BLaER1 treated with 17β-estradiol and CSF1 and Interleukin-3, amounts not matched to agents 10 nM and 100 nM (cell line): ENCODE data around the gene SEMA5B.

Experiments
- H3K27ac ChIP-seq, 11 experiments: shearing (Covaris generic); formaldehyde crosslinking; 2 replicates each; pipeline ENCODE4 v1.8.1; 2022
- H3K27me3 ChIP-seq, 11 experiments: shearing (Covaris generic); formaldehyde crosslinking; 2 replicates each; pipeline ENCODE4 v1.8.1; 2022
- H3K36me3 ChIP-seq, 11 experiments: shearing (Covaris generic); formaldehyde crosslinking; 2 replicates each; pipeline ENCODE4 v1.8.1; 2022
- H3K4me1 ChIP-seq, 10 experiments: shearing (Covaris generic); formaldehyde crosslinking; 2 replicates each; pipeline ENCODE4 v1.8.1; 2022
- H3K4me2 ChIP-seq, 11 experiments: shearing (Covaris generic); formaldehyde crosslinking; 2 replicates each; pipeline ENCODE4 v1.8.1; 2022
- H3K4me3 ChIP-seq, 10 experiments: shearing (Covaris generic); formaldehyde crosslinking; 2 replicates each; pipeline ENCODE4 v1.8.1; 2022
- H3K9ac ChIP-seq, 11 experiments: shearing (Covaris generic); formaldehyde crosslinking; 2 replicates each; pipeline ENCODE4 v1.8.1; 2022
- H3K9me3 ChIP-seq, 11 experiments: shearing (Covaris generic); formaldehyde crosslinking; replicated peaks in 1 of 11; 2 replicates each; pipeline ENCODE4 v1.8.1; 2022
- H4K20me1 ChIP-seq, 11 experiments: shearing (Covaris generic); formaldehyde crosslinking; 2 replicates each; pipeline ENCODE4 v1.8.1; 2022
- Cebpa-rat ChIP-seq, 11 experiments: shearing (Covaris generic); IDR thresholded peaks; 2 replicates each; pipeline ENCODE4 v1.8.1; 2022

SEMA5B gene

GRCh38 chr3:122979211-122979610 is 48.4 kb downstream of the SEMA5B start:
- H3K9ac ChIP-seq, result no peak overlapping the region; a peak in 1 of 22 replicates
- H3K36me3 ChIP-seq, result no peaks in the 10 kb centered on the region
- H3K9me3 ChIP-seq, result no peaks in the 10 kb centered on the region
- TF ChIP-seq Cebpa-rat (IDR thresholded peaks at IDR 0.05), result no peak
- H3K27me3 ChIP-seq, result no peaks in the 10 kb centered on the region
- H4K20me1 ChIP-seq, result peaks cover 0 to 20% (median 4%) of the 10 kb centered on the region in 11 experiments; a peak in 9 of 22 replicates
- H3K4me3 ChIP-seq, result no peak overlapping the region
- H3K4me2 ChIP-seq, result peak overlapping the region; percentile 23 to 72 (median 54)
- H3K4me1 ChIP-seq, result peaks cover 35 to 93% (median 74%) of the 10 kb centered on the region in 10 experiments
- no peak overlapping the region for H3K27ac ChIP-seq

GRCh38 chr3:122978569-122978968 is 49.0 kb downstream of the SEMA5B start:
- Histone ChIP-seq H3K36me3 (no peaks in the 10 kb centered on the region), H3K4me3 (no peak overlapping the region), H3K4me2 (peak overlapping the region; percentile 23 to 72 (median 54); a peak in 20 of 22 replicates), H3K9ac (no peak overlapping the region), H3K4me1 (peaks cover 34 to 93% (median 74%) of the 10 kb centered on the region in 10 experiments), H3K27me3 (no peaks in the 10 kb centered on the region), H3K27ac (no peak overlapping the region), H3K9me3 (no peaks in the 10 kb centered on the region), H4K20me1 (peaks cover 0 to 20% (median 4%) of the 10 kb centered on the region in 11 experiments; a peak in 9 of 22 replicates)
- TF ChIP-seq Cebpa-rat (IDR thresholded peaks at IDR 0.05), result no peak

- Histone ChIP-seq H3K36me3 (no peaks in the 10 kb centered on the region), H3K27me3 (no peaks in the 10 kb centered on the region), H3K4me2 (peak overlapping the region in 8 of 11 experiments; percentile 1 to 67 (median 53); a peak in 8 of 22 replicates), H4K20me1 (peaks cover 0 to 20% (median 4%) of the 10 kb centered on the region in 11 experiments; a peak in 9 of 22 replicates), H3K4me3 (no peak overlapping the region), H3K4me1 (peaks cover 34 to 91% (median 72%) of the 10 kb centered on the region in 10 experiments), H3K9me3 (no peaks in the 10 kb centered on the region), H3K27ac (no peak overlapping the region), H3K9ac (no peak overlapping the region)
- TF ChIP-seq Cebpa-rat (IDR thresholded peaks at IDR 0.05), result no peak
These were observed 49.7 kb downstream of the SEMA5B start for GRCh38 chr3:122977746-122978466.

- Histone ChIP-seq H3K4me3 (no peak overlapping the region), H3K27ac (peak overlapping the region in 5 of 11 experiments; percentile 23 to 55 (median 48); a peak in 8 of 22 replicates), H3K27me3 (0 out of 22 replicates have a peak, but pooled peaks cover 0 to 3% (median 0%) of the 10 kb centered on the region in 11 experiments), H3K4me2 (peak overlapping the region; percentile 69 to 95 (median 92)), H4K20me1 (peaks cover 0 to 20% (median 4%) of the 10 kb centered on the region in 11 experiments; a peak in 9 of 22 replicates), H3K36me3 (no peaks in the 10 kb centered on the region), H3K9ac (peak overlapping the region in 4 of 11 experiments; percentile 20 to 53 (median 25); a peak in 3 of 22 replicates), H3K9me3 (no peaks in the 10 kb centered on the region), H3K4me1 (peaks cover 34 to 71% (median 57%) of the 10 kb centered on the region in 10 experiments)
- no peak for TF ChIP-seq Cebpa-rat (IDR thresholded peaks at IDR 0.05)
These were observed 51.7 kb downstream of the SEMA5B start for GRCh38 chr3:122975924-122976293.

GRCh38 chr3:122975163-122975923 is 52.2 kb downstream of the SEMA5B start:
- Histone ChIP-seq H3K36me3 (no peaks in the 10 kb centered on the region), H3K9me3 (no peaks in the 10 kb centered on the region), H3K4me2 (peak overlapping the region; percentile 69 to 95 (median 92)), H3K4me1 (peaks cover 34 to 70% (median 59%) of the 10 kb centered on the region in 10 experiments), H3K27ac (peak overlapping the region in 7 of 11 experiments; percentile 14 to 55 (median 37); a peak in 10 of 22 replicates), H3K27me3 (0 out of 22 replicates have a peak, but pooled peaks cover 0 to 3% (median 0%) of the 10 kb centered on the region in 11 experiments), H3K4me3 (peak overlapping the region in 6 of 10 experiments; percentile 23 to 40 (median 32); a peak in 10 of 20 replicates), H4K20me1 (peaks cover 0 to 20% (median 4%) of the 10 kb centered on the region in 11 experiments; a peak in 9 of 22 replicates), H3K9ac (peak overlapping the region in 7 of 11 experiments; percentile 14 to 56 (median 26); a peak in 12 of 22 replicates)
- TF ChIP-seq Cebpa-rat (IDR thresholded peaks at IDR 0.05), result no peak

- H3K9me3 ChIP-seq, result no peaks in the 10 kb centered on the region
These were observed 52.8 kb downstream of the SEMA5B start for GRCh38 chr3:122974764-122975162.

GRCh38 chr3:122973893-122974615 is 53.5 kb downstream of the SEMA5B start:
- H3K36me3 ChIP-seq, result no peaks in the 10 kb centered on the region
- H3K9ac ChIP-seq, result 0 out of 22 replicates have a peak overlapping the region, but pooled peaks of 1 of the 11 experiments have one; percentile 53
- TF ChIP-seq Cebpa-rat (IDR thresholded peaks at IDR 0.05), result no peak
- H3K4me1 ChIP-seq, result peaks cover 29 to 75% (median 64%) of the 10 kb centered on the region in 10 experiments
- H3K27me3 ChIP-seq, result 0 out of 22 replicates have a peak, but pooled peaks cover 0 to 3% (median 0%) of the 10 kb centered on the region in 11 experiments
- peak overlapping the region in 1 of 10 experiments; percentile 40; a peak in 1 of 20 replicates for H3K4me3 ChIP-seq
- no peak overlapping the region for H3K27ac ChIP-seq
- peak overlapping the region; percentile 69 to 95 (median 92); a peak in 21 of 22 replicates for H3K4me2 ChIP-seq
- no peaks in the 10 kb centered on the region for H3K9me3 ChIP-seq
- H4K20me1 ChIP-seq, result peaks cover 0 to 19% (median 4%) of the 10 kb centered on the region in 11 experiments; a peak in 9 of 22 replicates

More at GRCh38 chr3:122974764-122975162, 52.8 kb downstream of the SEMA5B start:
- Histone ChIP-seq H3K36me3 (no peaks in the 10 kb centered on the region), H3K27me3 (0 out of 22 replicates have a peak, but pooled peaks cover 0 to 3% (median 0%) of the 10 kb centered on the region in 11 experiments), H4K20me1 (peaks cover 0 to 20% (median 4%) of the 10 kb centered on the region in 11 experiments; a peak in 9 of 22 replicates), H3K27ac (peak overlapping the region in 5 of 11 experiments; percentile 14 to 55 (median 48); a peak in 8 of 22 replicates), H3K4me1 (peaks cover 34 to 75% (median 64%) of the 10 kb centered on the region in 10 experiments), H3K4me3 (peak overlapping the region in 6 of 10 experiments; percentile 23 to 40 (median 32); a peak in 9 of 20 replicates), H3K4me2 (peak overlapping the region; percentile 69 to 95 (median 92)), H3K9ac (peak overlapping the region in 7 of 11 experiments; percentile 8 to 56 (median 20); a peak in 12 of 22 replicates)
- TF ChIP-seq Cebpa-rat (IDR thresholded peaks at IDR 0.05), result no peak

- Histone ChIP-seq H3K9ac (no peak overlapping the region), H3K4me2 (no peak overlapping the region), H4K20me1 (peaks cover 0 to 13% (median 4%) of the 10 kb centered on the region in 11 experiments; a peak in 9 of 22 replicates), H3K4me3 (no peak overlapping the region), H3K36me3 (no peaks in the 10 kb centered on the region), H3K27me3 (0 out of 22 replicates have a peak, but pooled peaks cover 0 to 3% (median 0%) of the 10 kb centered on the region in 11 experiments), H3K27ac (no peak overlapping the region), H3K9me3 (no peaks in the 10 kb centered on the region), H3K4me1 (peaks cover 23 to 61% (median 54%) of the 10 kb centered on the region in 10 experiments)
- TF ChIP-seq Cebpa-rat (IDR thresholded peaks at IDR 0.05), result no peak
These were observed 55.4 kb downstream of the SEMA5B start for GRCh38 chr3:122972141-122972540.
